NOMO-1 treated with dmso at 0.1 percent for 144 hours (cell line): ENCODE measurements around the gene TMEM38A.
"Not testable (repeated sequence)": the region's sequence is repeated elsewhere in the genome, so short reads cannot be mapped to it uniquely, and the experiment has no call there.

ENCODE experiments used
- DNase-seq: peaks from one replicate; lab custom pipeline; 2025; ENCODE audit not compliant: unreplicated experiment; lab: John Stamatoyannopoulos, UW

TMEM38A gene

GRCh38 chr19:16637535-16637934, 23.4 kb upstream of the TMEM38A start:
- no peak for DNase-seq

- DNase-seq, result no peak
Measured at GRCh38 chr19:16638666-16639065, 22.3 kb upstream of the TMEM38A start.

- no peak for DNase-seq
Measured at GRCh38 chr19:16640951-16641350, 20.0 kb upstream of the TMEM38A start.

GRCh38 chr19:16641695-16642094, 19.2 kb upstream of the TMEM38A start:
- no peak for DNase-seq

GRCh38 chr19:16645140-16645539, 15.8 kb upstream of the TMEM38A start:
- no peak for DNase-seq

GRCh38 chr19:16649734-16650133, 11.2 kb upstream of the TMEM38A start:
- no peak for DNase-seq

GRCh38 chr19:16650821-16651220, 10.1 kb upstream of the TMEM38A start:
- no peak for DNase-seq

GRCh38 chr19:16651421-16652188, 9.3 kb upstream of the TMEM38A start:
- DNase-seq, result not testable (repeated sequence)

GRCh38 chr19:16652854-16653253, 8.1 kb upstream of the TMEM38A start:
- DNase-seq, result no peak

GRCh38 chr19:16654140-16654539, 6.8 kb upstream of the TMEM38A start:
- no peak for DNase-seq

- no peak for DNase-seq
Measured at GRCh38 chr19:16654627-16655026, 6.3 kb upstream of the TMEM38A start.

GRCh38 chr19:16655727-16656126, 5.2 kb upstream of the TMEM38A start:
- no peak for DNase-seq

- DNase-seq, result no peak
Measured at GRCh38 chr19:16657384-16657783, 3.6 kb upstream of the TMEM38A start.

GRCh38 chr19:16659464-16659831, 1.5 kb upstream of the TMEM38A start:
- no peak for DNase-seq

- DNase-seq, result peak; percentile 97
Measured at GRCh38 chr19:16659832-16660708, 869 bp upstream of the TMEM38A start, which contains the start of gene SMIM7. TSS of gene SMIM7 (minus strand) at chr19:16660144. CDS start at chr19:16660110, 34 bp downstream.

GRCh38 chr19:16661480-16662034, 618 bp downstream of the TMEM38A start:
- DNase-seq, result no peak

- DNase-seq, result no peak
Measured at GRCh38 chr19:16668176-16668575, 7.2 kb downstream of the TMEM38A start.

- not testable (repeated sequence) for DNase-seq
Measured at GRCh38 chr19:16668702-16669101, 7.8 kb downstream of the TMEM38A start.

- DNase-seq, result no peak
Measured at GRCh38 chr19:16670291-16670690, 9.4 kb downstream of the TMEM38A start.

GRCh38 chr19:16671652-16672274, 10.8 kb downstream of the TMEM38A start:
- DNase-seq, result no peak

- DNase-seq, result no peak
Measured at GRCh38 chr19:16673231-16673630, 12.3 kb downstream of the TMEM38A start.
